HepG2 (cell line): ENCODE measurements around the gene HELZ2. TPM values are rescaled to one million over a fixed set of nuclear protein-coding genes. Genes with fewer than 3 reads are reported as not detected.

Experiments
- ATAC-seq: fragments of 200-7000 bp; cut with Tn5 transposase; 3 replicates; pipeline ENCODE4 v1.9.1; 2020; ENCODE audit warnings: mild to moderate bottlenecking, moderate library complexity
- BruUV-seq: library from RNA; stranded (reverse); fragments of 400-500 nt; replicated peaks from 2 replicates; lab custom pipeline; 2021; lab: Mats Ljungman, UMichigan
- CTCF ChIA-PET: fragments of 300-600 bp; formaldehyde crosslinking; extraction: SDS; loops from one replicate; lab custom pipeline; 2021; ENCODE audit warnings: low total read pairs, inconsistent platforms, low intra/inter-chr PET ratio; lab: Yijun Ruan, JAX
- POLR2A ChIA-PET: fragments of 350-600 bp; sonication (Branson Sonifier 250); formaldehyde crosslinking; loops from one replicate; lab custom pipeline; 2020; ENCODE audit warnings: antibody characterized with exemption, inconsistent platforms; lab: Yijun Ruan, JAX
- DNase-seq: peaks from one replicate; pipeline ENCODE4 v3.0.0-alpha.2; 2015; ENCODE audit warnings: low spot score
- FAIRE-seq: peaks from 3 replicates; lab custom pipeline; 2011; peaks lifted over from hg19 to GRCh38; lab: Jason Lieb, UNC
- H2AFZ ChIP-seq: one replicate; pipeline ENCODE4 v1.6.1; 2011; ENCODE audit warnings: low read length, inconsistent platforms
- H3K27ac ChIP-seq: fragments of 300-600 bp; 3 replicates; pipeline ENCODE4 v1.8.0; 2011; ENCODE audit warnings: mixed run types, mild to moderate bottlenecking, mixed read lengths, low read length, inconsistent platforms; ENCODE audit not compliant: insufficient read depth; ENCODE audit errors: extremely low read length
- H3K27me3 ChIP-seq, 2 experiments: fragments of 200-600 bp in 1 of 2; 2 replicates in 1 of 2; 3 replicates in 1 of 2; pipeline versions ENCODE4 v1.6.0 to v1.8.0; 2011; ENCODE audit warnings: low read length in 2 of 2, mild to moderate bottlenecking in 2 of 2, moderate library complexity in 2 of 2, inconsistent platforms in 1 of 2; ENCODE audit not compliant: insufficient read depth in 2 of 2, control insufficient read depth in 1 of 2
- H3K36me3 ChIP-seq, 2 experiments: fragments of 200-600 bp in 1 of 2; replicated peaks in 1 of 2; 2 replicates in 1 of 2; 3 replicates in 1 of 2; pipeline versions ENCODE4 v1.5.1 to v1.8.0; 2011; ENCODE audit warnings: low read length in 2 of 2, inconsistent platforms in 1 of 2; ENCODE audit not compliant: insufficient read depth in 2 of 2, control insufficient read depth in 1 of 2
- H3K4me1 ChIP-seq: 2 replicates; pipeline ENCODE4 v1.5.1; 2012; ENCODE audit warnings: low read length, inconsistent platforms; ENCODE audit not compliant: insufficient read depth
- H3K4me2 ChIP-seq: 2 replicates; pipeline ENCODE4 v1.6.0; 2011; ENCODE audit warnings: low read depth, low read length, inconsistent platforms
- H3K4me3 ChIP-seq, 3 experiments: fragments of 200-600 bp in 1 of 3; sonication (generic), shearing (Covaris generic) in 1 of 3; replicated peaks in 1 of 3; 2 replicates each; pipeline ENCODE4 v1.5.1; 2011 to 2016; ENCODE audit warnings: low read length in 3 of 3, inconsistent platforms in 2 of 3, low read depth in 2 of 3, mild to moderate bottlenecking in 2 of 3, control low read depth in 1 of 3, mixed read lengths in 1 of 3; ENCODE audit not compliant: insufficient read depth in 1 of 3
- H3K79me2 ChIP-seq: one replicate; pipeline ENCODE4 v1.6.1; 2011; ENCODE audit warnings: low read length, inconsistent platforms; ENCODE audit not compliant: insufficient read depth
- H3K9ac ChIP-seq: 2 replicates; pipeline ENCODE4 v1.6.0; 2011; ENCODE audit warnings: mild to moderate bottlenecking, low read depth, low read length, inconsistent platforms; ENCODE audit not compliant: insufficient read depth
- H3K9me3 ChIP-seq: 2 replicates; pipeline ENCODE4 v1.5.1; 2012; ENCODE audit warnings: mild to moderate bottlenecking, low read length
- H4K20me1 ChIP-seq: 2 replicates; pipeline ENCODE4 v1.6.0; 2011; ENCODE audit warnings: inconsistent platforms, mild to moderate bottlenecking, low read length, moderate library complexity; ENCODE audit not compliant: insufficient read depth
- FOXO4 ChIP-seq: sonication (generic); formaldehyde crosslinking; conservative IDR thresholded peaks from 2 replicates; pipeline ENCODE4 v1.8.1; 2023; ENCODE audit warnings: missing genetic modification reagents
- IRF2 ChIP-seq: IDR thresholded peaks from 2 replicates; pipeline ENCODE4 v1.6.1; 2018; ENCODE audit warnings: missing genetic modification reagents, missing compliant biosample characterization
- MXD1 ChIP-seq: sonication (generic); formaldehyde crosslinking; IDR thresholded peaks from 2 replicates; pipeline ENCODE4 v1.4.0; 2020; ENCODE audit warnings: mild to moderate bottlenecking, missing genetic modification reagents
- NAIF1 ChIP-seq: sonication (generic); formaldehyde crosslinking; IDR thresholded peaks from 2 replicates; pipeline ENCODE4 v1.5.0; 2020; ENCODE audit warnings: mild to moderate bottlenecking, missing genetic modification reagents, borderline replicate concordance
- PRDM15 ChIP-seq: sonication (generic); formaldehyde crosslinking; IDR thresholded peaks from 2 replicates; pipeline ENCODE4 v1.4.0; 2020; ENCODE audit warnings: missing genetic modification reagents
- SP140L ChIP-seq: sonication (generic); formaldehyde crosslinking; IDR thresholded peaks from 2 replicates; pipeline ENCODE4 v1.4.0; 2020; ENCODE audit warnings: missing genetic modification reagents, borderline replicate concordance
- STAT5B ChIP-seq: sonication (generic); formaldehyde crosslinking; IDR thresholded peaks from 2 replicates; pipeline ENCODE4 v1.4.0; 2020; ENCODE audit warnings: missing genetic modification reagents
- ZBTB38 ChIP-seq: sonication (generic); formaldehyde crosslinking; IDR thresholded peaks from 2 replicates; pipeline ENCODE4 v1.5.1; 2020; ENCODE audit warnings: mild to moderate bottlenecking, missing genetic modification reagents
- ZNF275 ChIP-seq: sonication (generic); formaldehyde crosslinking; IDR thresholded peaks from 2 replicates; pipeline ENCODE4 v1.8.0; 2022; ENCODE audit warnings: missing genetic modification reagents, mild to moderate bottlenecking, inconsistent platforms, borderline replicate concordance
- ZNF280B ChIP-seq: sonication (generic); formaldehyde crosslinking; IDR thresholded peaks from 2 replicates; pipeline ENCODE4 v1.5.0; 2020; ENCODE audit warnings: missing genetic modification reagents, mild to moderate bottlenecking, borderline replicate concordance
- ZNF839 ChIP-seq: sonication (generic); formaldehyde crosslinking; IDR thresholded peaks from 2 replicates; pipeline ENCODE4 v1.4.0; 2020; ENCODE audit warnings: missing genetic modification reagents, mild to moderate bottlenecking, borderline replicate concordance
- WGBS: methylation state at CpG from one replicate; pipeline ENCODE4 v1.1.6; 2017; ENCODE audit warnings: low lambda C conversion rate; 5-methylcytosine and 5-hydroxymethylcytosine counted together
- in situ Hi-C: cut with HindIII; loops from 2 replicates; pipeline ENCODE4 v1.10.0; 2017; ENCODE audit warnings: low pct_unique_long_range_greater_than_20kb; ENCODE audit not compliant: extremely low pct_ligation_motif_present
- intact Hi-C: fragments of 100-400 bp; cut with micrococcal nuclease; formaldehyde crosslinking; loops from one replicate; pipeline ENCODE4 v1.10.0; 2022; ENCODE audit not compliant: unreplicated experiment
- polyA plus RNA-seq, 8 experiments: library from polyadenylated mRNA; depleted of rRNA in 3 of 8; stranded (reverse) in 7 of 8; unstranded in 1 of 8; fragments of >200 nt; fragmentation: Illumina TruSeq in 4 of 8; extraction: Trizol in 4 of 8; gene quantifications; 2 replicates each; pipeline versions ENCODE4 v1.2.1 to v1.2.3, GENCODE V29; 2011 to 2016; ENCODE audit warnings: low read depth in 4 of 8, missing spikeins in 1 of 8, mixed read lengths in 1 of 8; ENCODE audit not compliant: insufficient read depth in 1 of 8
- total RNA-seq, 5 experiments: library from RNA; depleted of rRNA; stranded (reverse); fragments of >200 nt; fragmentation: Illumina TruSeq; extraction: Trizol; gene quantifications; 2 replicates each; pipeline ENCODE4 v1.2.3, GENCODE V29; 2016; ENCODE audit warnings: low read depth in 1 of 5

Gene HELZ2
- total and polyA plus RNA-seq, 2 of the 13 experiments (the other 11 are each of a cell fraction or from before 2014, with no cell fraction given) = 9.6 to 10.1 TPM

- TF ChIP-seq ZBTB38 (CRISPR knock-in tag) = no peak
- TF ChIP-seq ZNF275 (CRISPR knock-in tag) = no peak
Observed at GRCh38 chr20:63597651-63598478, 23.8 kb upstream of the HELZ2 start (continued).

- Histone ChIP-seq H4K20me1 (no peaks in the 10 kb centered on the region), H3K79me2 (no peaks in the 10 kb centered on the region), H3K4me3 (no peak overlapping the region), H3K9me3 (no peaks in the 10 kb centered on the region), H3K9ac (no peak overlapping the region), H3K4me2 (no peak overlapping the region), H3K36me3 (peaks cover 19 to 34% of the 10 kb centered on the region in 2 experiments; a peak in 4 of 5 replicates), H3K27me3 (no peaks in the 10 kb centered on the region), H3K27ac (no peak overlapping the region), H2AFZ (no peak overlapping the region), H3K4me1 (no peaks in the 10 kb centered on the region)
- in situ Hi-C loops = no loop called here
- no TSS peak for BruUV-seq
- POLR2A ChIA-PET = no interaction called here
- WGBS = 99% methylated on average over 6 of the region's 6 CpGs
- DNase-seq (no peak), FAIRE-seq (no peak), ATAC-seq (no peak)
- intact Hi-C loops = no loop called here
- CTCF ChIA-PET = no interaction called here
- TF ChIP-seq MXD1 (CRISPR knock-in tag) (no peak), PRDM15 (no peak), SP140L (CRISPR knock-in tag) (no peak), STAT5B (CRISPR knock-in tag) (no peak), IRF2 (CRISPR knock-in tag) (no peak), NAIF1 (CRISPR knock-in tag) (no peak), FOXO4 (CRISPR knock-in tag) (no peak), ZNF280B (CRISPR knock-in tag) (0 out of 2 replicates have a peak, but pooled peaks have one; percentile 72), ZNF839 (CRISPR knock-in tag) (no peak)
Observed at GRCh38 chr20:63596423-63596822, 22.4 kb upstream of the HELZ2 start.
